Iris pigment epithelial cell (primary cell): ENCODE results near the gene ATP5PB.

Experiments used
- DNase-seq: peaks from one replicate; pipeline ENCODE4 v3.0.0-alpha.2; 2011; ENCODE audit warnings: low read depth

ATP5PB gene

DNA sequence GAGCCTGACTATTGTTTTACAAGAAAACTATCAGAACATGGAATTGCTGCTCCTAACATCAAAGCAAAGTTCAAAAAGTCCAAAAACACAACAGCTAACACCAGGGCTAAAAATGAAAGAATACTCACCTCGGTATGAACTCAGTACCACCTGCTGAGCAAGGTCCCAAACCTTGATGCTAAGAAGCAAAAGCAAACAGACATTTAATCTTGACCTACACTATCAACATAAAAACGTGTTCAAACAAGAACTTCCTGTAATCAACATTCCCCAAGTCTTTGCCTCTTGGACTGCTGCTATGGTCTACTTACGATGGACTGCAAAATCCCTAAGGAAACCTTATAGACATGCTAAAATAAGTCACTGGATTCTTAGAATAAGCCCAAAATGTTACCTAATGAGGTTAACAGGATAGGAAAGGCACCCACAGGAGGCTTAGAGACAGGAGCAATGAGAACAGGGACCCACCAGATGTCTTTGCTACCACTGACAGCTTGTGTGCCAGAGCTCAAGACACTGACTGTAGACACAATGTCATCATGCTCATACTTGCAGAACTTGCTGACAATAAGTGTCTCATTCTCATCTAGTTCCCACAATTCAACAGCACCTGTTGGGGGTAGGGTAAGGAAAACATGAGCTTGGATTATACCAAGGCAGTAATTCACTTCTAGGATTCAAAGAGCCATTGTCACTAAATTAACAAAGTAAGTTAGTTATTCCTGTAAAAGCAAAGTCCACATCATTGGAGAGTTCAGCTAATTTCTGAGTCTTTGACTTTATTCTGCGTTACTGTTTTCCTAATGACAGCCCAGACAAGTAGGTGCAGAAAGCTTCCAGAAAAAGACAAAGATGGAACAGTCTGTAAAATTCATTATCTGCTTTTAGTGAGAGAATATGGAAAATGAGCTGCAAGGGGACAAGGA is 2.0 kb upstream of the ATP5PB start:
- DNase-seq = no peak

DNA sequence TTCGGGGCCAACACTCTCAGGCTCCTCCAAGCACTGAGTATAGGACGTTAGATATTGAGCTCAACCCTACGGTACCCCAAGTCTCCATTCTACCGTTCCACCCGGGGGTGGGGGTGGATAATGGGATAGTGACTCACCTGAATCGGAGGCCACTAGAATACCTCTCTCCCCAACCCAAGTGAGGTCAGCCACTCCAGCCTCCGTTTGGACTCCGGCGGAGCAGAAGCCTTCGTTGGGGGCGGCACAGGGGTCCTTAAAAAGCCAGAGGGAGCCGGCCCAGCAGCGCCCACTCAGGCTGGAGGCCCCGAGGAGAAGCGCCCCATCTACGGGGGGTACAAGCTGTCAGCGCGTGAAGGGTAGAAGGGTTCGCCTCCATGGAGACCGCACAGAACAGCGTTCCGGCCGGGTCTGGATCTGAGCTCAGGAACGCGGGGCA is 764 bp upstream of the ATP5PB start:
- peak; percentile 25 for DNase-seq

DNA sequence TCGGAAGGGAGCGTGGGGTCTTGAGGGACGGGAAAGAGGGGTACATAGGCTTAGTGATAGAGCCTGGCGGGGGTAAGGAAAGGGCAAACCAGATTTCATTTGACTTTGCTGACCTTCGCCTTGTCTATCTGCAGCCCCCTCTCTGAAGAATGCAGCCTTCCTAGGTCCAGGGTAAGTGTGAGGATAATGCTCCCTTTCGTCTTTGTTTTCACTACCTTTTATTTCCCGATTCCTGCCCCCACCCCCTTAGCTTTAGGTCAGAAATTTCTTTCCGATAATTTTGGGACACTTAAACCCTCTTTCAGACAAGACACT is 396 bp downstream of the ATP5PB start:
- DNase-seq = no peak

DNA sequence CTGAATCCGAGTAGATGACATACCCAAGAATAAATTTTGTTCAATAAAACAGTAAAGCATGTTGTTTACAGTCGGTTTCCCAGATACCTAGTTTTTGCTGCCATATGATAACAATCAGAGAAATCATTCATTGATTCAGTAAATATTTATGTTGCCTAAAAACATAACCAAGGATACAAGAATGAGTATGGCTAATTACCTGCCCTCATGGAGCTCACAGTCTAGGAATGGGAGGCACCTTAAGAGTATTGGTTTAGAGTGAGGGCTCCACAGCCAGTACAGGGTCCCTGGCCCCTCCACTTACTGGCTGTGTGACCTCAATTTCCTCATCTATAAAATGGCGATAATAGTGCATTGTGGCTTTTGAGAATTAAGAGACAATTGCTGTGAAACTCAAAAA is 921 bp downstream of the ATP5PB start:
- no peak for DNase-seq

DNA sequence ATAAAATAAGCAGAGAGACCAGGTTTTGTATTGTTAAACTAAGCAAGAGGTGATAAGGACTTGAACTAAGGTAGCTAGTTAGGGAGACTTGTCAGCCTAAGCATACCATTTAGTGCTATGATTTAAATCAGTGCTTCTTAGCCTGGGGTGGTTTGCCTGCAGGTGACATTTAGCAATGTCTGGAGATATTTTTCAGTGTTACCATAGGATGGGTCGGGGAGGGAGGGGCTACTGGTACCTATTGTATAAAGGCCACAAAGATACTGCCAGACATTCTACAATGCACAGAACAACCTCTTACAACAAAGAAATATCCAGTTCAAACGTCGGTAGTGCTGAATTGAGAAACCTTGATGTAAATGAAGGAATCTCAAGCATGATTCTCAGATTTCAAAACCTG is 3.3 kb downstream of the ATP5PB start:
- no peak for DNase-seq

DNA sequence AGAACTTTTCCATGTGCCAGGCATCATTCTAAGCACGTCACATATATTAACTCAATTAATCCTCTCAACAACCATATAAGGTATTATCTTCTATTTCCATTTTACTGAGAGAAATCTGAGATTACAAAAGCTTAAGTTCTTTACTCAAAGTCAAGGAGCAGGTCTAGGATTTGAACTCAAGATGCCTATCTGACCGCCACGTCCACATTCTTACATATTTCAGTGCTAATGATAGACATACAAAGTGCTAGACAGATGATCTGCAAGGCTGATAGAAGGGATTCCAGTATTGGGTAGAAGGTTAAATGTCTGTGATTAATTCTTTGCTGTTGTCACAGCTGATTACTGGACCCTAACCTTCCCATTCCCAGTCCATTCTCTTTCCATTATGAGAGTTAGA is 4.4 kb downstream of the ATP5PB start:
- no peak for DNase-seq

DNA sequence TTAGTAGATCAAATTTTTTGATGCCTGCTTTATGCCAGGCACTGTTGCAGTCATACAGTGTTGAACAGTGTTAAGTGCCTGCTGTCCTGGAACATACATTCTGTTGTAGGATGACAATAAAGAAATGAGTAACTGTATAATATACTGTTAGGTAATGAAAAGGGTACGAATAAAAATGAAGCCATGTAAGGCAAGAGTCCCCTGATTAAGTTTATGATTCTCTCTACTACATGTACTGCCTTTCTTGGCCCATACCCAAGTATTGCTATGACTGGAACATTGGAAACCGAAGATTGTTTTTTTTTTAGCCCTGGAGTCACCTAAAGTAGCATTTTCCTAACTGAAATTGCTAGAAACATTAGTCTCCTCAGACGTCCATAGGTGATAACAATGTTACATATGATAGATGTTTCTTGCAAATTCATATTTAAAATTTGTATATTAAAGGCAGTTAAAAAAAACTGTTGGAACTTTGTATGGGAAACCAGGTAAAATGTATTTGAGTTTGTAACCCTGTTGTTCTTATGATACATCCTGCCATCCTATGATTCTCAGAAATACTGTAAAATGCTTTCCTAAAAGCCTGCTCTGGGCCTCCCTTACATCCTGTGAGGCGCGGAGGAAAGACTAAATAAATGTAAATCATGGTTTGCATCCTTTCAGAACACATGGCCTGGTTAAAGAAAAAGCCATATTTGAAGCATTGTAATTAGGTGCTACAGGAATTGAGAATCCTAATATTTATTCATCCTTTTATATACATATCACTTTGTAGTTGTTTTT is 5.8 kb downstream of the ATP5PB start:
- DNase-seq = peak; percentile 23

DNA sequence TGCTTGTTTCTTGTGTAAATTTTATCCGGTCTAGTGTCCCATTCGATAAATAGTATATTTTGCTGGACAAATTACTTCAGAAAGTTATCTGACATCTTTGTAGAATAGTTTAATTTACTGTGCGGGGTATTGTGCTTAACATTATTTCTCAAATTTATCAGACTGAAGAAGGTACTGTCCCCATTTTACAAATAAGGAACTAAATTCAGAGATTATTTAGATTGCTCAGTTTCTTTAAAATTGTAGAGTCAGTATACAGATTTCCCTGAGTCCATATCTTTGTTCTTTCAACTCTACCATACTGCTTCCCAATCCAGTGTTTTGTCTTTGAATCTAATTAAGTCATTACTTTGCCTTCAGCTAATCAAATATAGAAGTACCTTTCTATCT is 6.4 kb downstream of the ATP5PB start:
- no peak for DNase-seq

DNA sequence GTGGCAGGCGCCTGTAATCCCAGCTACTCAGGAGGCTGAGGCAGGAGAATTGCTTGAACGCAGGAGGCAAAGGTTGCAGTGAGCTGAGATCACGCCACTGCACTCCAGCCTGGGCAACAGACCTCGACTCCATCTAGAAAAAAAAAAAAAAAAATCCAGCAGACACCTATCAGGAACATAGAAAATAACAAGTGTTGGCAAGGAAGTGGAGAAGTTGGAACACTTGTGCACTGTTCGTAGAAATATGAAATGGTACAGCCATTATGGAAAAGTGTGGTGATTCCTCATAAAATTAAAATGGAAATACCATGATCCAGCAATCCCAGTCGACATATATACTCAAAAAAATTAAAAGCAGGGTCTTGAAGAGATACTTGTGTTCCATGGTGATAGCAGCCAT is 12.5 kb downstream of the ATP5PB start:
- no peak for DNase-seq

DNA sequence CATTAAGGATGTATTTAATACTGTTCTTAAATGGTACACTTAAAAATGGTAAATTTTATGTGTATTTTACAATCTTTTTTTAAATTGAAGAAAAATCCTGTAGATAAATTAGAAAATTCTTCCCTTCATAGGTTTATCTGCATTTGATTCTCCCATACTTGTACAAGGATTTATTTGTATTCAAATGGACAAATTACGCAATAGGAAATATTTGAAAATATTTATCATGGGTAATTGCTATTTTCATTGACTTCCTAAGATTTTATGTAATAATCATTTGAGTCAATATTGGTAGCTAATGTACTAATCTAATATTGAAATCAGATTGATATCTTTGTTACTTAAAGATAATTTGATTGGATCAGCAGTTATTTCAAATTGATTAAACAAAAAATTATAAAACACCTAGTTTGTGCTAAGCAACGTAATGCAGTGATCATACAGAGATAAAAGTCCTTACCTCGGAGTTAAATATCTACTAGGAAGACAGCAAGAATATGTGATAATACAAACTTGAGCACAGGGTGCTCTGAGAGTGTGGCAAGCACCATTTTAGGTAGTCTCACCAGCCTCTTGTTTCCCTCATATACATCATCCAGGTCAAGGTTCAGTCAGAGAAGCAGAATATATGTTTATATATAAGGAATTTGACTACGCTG is 13.2 kb downstream of the ATP5PB start:
- DNase-seq = no peak

DNA sequence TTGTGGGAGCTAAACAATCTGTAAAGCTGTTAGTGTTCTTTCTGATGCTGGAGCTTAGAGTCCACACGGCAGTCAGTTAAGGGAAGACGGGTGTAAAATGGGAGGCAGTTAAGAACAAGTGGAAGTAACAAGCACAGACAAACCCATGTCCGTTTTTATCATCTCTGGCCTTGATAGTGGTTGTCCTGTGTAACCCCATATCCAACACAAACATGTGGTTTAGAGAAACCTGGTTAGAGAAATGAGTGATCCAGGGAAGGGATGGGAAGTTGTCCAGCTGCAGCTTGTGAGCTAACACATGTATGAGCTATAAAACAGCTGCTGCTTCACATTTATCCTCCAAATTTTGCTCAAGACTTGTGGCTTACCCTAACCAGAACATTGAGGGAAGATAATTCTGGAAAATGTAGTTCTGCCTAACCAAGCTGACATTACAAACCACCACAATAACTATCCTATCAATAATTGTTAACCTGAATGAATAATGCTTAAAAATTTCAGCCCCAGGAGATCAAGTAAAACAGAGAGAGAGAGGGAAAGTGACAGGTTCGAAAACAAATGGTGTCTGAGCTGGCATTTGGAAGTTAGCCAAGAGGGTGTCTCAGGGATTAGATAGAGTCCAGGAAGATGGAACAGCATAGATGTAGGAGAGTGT is 13.9 kb downstream of the ATP5PB start:
- DNase-seq = peak; percentile 29

DNA sequence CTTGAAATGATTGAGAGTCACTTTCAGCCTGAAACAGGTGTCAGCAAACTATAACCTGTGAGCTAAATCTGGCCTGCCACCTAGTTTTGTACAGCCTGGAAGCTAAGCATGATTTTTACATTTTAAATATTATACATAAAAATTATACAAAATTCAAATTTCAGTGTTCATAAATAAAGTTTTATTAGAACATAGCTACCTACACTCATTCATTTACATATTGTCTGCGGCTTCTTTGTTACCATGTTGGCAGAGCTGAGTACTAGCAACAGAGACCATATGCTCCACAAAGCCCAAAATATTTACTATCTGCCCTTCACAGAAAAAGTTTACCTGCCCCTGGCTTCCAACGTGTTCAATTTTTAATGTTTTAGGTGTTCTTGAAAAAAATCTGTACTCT is 16.5 kb downstream of the ATP5PB start:
- no peak for DNase-seq

DNA sequence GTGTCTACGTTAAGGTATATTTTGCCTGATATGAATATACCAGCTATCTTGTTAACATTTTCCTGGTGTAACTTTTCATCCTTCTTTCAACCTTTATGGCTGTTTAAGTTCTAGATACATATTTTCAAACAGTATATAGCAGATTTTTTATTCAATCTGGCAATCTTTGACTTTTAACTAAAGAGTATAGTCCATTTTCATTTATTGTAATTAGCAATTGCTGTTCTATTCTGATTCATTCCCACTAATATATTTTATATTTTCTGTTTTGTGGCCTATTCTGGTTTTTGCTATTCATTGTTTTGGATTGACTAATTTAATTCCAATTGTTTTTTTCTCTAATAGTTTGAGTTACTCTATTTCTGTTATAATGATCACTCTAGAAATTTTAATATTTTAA is 17.2 kb downstream of the ATP5PB start:
- no peak for DNase-seq

DNA sequence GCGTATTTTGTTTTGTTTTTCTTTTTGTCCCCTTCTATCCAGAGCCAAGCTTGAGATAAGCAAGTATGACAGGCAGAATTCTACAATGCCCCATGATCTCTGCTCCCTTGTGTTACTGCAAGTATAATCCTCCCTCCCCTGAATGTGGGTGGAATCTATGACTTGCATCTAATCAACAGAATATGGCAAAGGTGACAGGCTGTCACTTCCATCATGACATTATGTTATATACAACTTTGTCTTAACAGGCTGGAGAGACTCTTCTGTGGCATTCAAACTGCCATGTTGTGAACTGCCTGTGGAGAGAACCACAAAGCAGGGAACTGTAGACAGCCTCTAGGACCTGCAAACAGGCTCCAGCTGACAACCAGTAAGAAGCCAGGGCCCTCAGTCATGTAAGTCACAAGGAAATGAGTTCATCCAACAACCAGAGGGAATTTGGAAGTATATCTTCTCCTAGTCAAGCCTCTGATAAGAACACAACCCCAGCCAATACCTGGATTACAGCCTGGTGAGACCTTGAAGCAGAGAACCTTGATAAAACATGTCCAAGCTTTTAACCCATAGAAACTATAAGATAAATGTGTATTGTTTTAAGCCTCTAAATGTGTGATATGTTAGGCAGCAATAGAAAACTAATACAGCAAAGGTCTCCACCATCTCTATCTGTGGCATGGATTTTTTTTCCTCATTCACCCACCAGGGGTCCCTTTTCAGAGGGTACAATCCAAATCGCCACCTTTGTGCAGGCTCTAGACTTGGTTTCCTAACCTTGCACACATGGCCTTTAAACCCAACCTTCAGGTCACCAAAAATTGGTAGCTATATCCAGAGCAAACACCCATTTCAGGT is 18.8 kb downstream of the ATP5PB start:
- no peak for DNase-seq

DNA sequence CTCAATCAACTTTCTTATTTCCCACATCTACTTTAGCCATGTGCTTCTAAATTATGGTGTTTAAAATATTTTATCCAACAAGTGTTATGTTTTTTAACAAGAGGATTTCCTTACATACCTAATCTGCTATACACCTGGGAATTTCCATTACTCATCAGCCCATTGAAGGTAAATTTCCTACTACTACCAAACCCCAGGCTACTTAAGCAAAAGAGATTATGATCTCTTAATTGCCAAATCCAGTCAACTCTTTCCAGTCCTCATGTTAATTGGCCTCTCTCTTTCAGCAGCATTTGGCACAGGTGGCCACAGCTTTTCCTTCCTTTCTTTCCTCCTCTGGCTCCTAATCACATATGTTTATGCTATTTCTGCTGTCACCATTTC is 19.4 kb downstream of the ATP5PB start:
- no peak for DNase-seq

DNA sequence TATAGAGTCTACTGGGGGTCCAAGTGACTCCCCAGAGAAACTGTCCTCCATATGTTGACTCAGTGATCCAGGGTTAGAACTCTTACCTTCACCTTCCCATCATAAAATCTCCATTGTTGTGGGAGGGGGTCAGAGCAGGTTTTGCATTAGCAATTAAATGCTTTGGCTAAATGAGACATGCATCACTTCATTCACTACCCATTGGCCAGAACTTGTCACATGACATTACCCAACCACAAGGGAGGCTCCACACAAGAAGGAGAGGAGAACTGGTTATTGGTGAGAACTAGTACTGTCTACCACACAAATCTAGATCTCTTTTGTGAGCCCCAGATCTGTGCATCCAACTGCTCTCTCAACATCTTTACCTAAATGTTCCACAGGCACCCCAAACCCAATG is 20.3 kb downstream of the ATP5PB start:
- DNase-seq = no peak

DNA sequence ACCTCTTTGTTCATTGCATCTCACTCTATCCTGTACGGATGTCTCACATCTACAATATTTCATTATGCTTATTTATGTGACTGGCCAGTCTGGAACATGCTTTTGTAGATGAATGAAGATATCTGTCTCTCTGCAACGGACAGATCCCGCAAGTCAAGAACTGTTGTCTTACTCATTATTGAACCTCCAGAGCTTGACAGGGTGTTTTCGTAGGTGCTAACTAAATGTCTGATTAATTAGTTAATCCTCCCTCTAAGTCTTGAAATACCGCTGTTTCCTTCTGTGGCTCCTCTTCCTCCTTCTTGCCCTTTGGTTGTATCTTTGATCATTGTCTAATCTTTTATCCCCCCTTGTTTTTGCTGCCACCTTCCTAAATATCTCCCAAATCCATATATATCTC is 21.3 kb downstream of the ATP5PB start:
- DNase-seq = no peak

DNA sequence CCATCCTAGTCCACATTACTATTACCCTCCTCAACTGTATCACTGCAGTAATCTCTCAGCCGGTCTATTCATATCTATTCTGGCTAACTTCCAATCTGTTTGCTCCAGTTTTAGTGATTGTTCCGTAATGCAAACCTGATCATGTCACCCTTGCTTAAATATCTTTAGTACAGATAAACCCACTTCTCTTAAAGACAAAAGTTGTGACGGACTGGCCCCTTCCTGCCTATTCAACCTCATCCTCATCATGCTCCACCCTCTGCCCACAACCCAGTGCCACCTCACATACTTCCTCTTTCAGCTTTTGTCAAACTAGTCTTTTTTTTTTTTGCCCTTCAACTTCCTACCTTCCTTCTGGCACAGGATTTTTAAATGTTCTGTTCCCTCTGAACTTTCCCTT is 21.7 kb downstream of the ATP5PB start:
- no peak for DNase-seq

DNA sequence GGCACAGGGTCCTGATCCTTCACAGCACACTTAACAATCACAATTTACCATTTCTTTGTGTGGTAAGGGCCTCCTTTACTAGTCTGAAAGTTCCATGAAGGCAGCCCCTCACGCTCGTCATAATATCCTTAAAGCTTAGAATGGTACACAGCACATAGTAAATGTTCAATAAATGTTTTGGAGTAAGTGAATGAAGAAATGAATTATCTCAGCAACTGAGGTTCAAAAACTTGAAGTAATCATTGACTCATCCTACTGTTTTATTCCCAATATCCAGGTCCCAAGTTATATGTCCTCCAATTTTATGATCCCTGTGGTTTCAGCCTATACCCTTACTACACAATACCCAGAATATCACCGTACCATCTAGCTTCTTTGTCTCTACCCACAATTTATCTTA is 22.3 kb downstream of the ATP5PB start:
- no peak for DNase-seq

DNA sequence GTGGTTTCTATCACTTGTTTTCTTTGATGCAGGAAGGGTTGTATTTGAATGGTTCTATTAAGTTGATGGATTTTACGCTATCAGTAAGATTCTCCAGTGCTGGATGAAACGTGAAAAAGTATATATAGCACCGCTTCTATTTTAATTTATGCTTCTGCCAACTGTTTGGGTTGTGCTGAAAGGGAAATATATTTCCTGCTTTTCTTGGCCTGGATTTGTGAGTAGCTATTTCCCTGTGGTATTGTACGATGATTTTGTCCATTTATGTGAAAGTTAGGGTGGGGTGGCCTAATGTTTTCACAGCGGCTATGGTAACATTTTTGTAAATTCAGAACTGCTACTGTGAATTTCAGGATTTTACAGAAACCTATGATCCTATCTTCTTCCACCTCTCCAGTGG is 24.8 kb downstream of the ATP5PB start:
- no peak for DNase-seq

DNA sequence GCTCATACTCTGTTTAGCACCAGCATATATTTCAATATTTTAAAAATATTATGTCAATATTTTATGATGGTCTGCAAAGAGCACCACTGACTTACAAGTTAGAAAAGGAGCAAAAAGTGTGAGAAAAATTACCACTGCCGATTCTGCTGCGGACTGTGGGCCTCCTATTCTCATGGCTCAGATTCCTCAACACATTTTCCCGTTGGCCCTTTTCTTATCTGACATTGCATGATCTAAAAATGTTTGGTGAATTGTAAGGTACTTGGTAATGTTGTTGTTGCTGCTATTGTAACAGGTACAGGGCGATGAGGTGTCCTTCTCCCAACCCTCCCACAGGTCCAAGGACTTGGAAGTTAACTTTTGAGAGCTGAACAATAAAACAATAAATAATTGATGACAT is 25.3 kb downstream of the ATP5PB start:
- DNase-seq = no peak

DNA sequence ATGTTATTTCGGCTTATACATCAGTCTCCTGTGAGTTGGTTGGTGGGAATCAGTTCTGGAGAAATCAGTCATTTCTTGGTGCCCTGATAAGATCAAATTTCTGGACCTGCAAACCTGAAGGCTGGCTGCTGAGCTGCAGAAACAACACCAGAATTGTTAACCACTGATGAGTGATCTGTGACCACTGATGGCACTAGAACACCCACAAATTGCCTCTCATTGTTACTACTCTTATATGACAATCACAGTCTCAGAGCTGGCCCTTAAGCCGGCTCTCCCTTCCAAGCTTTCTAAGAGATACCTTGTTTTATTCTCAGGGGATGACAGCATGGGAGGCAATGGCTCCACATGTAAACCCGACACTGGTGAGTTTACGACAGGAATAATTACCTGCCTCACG is 26.4 kb downstream of the ATP5PB start:
- no peak for DNase-seq
